Neural cell (in vitro differentiated cells): ENCODE data around the gene PFN3.

Experiments used
- EZH2 ChIP-seq: fragments of 200-600, 300-800 bp; shearing (Covaris generic), sonication (generic); IDR thresholded peaks from 2 replicates; pipeline ENCODE4 v1.6.1; 2014; ENCODE audit warnings: antibody characterized with exemption, low read length, borderline replicate concordance, mild to moderate bottlenecking; ENCODE audit not compliant: insufficient read depth, poor library complexity, severe bottlenecking
- MXI1 ChIP-seq: fragments of 450-650 bp; conservative IDR thresholded peaks from 2 replicates; pipeline ENCODE4 v1.6.1; 2014; ENCODE audit warnings: antibody characterized with exemption, mild to moderate bottlenecking; ENCODE audit not compliant: poor library complexity, severe bottlenecking
- RAD21 ChIP-seq: fragments of 450-650 bp; conservative IDR thresholded peaks from 2 replicates; pipeline ENCODE4 v1.6.1; 2014; ENCODE audit warnings: antibody characterized with exemption, mild to moderate bottlenecking, moderate library complexity
- TF ChIP-seq, protein P1 (sequence below): fragments of 450-650 bp; IDR thresholded peaks from 2 replicates; pipeline ENCODE4 v1.5.1; 2014; ENCODE audit warnings: antibody characterized with exemption, mild to moderate bottlenecking, moderate library complexity; ENCODE audit not compliant: poor library complexity, severe bottlenecking

- TF ChIP-seq, protein P1, sequence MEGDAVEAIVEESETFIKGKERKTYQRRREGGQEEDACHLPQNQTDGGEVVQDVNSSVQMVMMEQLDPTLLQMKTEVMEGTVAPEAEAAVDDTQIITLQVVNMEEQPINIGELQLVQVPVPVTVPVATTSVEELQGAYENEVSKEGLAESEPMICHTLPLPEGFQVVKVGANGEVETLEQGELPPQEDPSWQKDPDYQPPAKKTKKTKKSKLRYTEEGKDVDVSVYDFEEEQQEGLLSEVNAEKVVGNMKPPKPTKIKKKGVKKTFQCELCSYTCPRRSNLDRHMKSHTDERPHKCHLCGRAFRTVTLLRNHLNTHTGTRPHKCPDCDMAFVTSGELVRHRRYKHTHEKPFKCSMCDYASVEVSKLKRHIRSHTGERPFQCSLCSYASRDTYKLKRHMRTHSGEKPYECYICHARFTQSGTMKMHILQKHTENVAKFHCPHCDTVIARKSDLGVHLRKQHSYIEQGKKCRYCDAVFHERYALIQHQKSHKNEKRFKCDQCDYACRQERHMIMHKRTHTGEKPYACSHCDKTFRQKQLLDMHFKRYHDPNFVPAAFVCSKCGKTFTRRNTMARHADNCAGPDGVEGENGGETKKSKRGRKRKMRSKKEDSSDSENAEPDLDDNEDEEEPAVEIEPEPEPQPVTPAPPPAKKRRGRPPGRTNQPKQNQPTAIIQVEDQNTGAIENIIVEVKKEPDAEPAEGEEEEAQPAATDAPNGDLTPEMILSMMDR, result no peak
- TF ChIP-seq EZH2 (no peak), MXI1 (no peak), RAD21 (no peak)
Observed at GRCh38 chr5:177431317-177432142, 31.1 kb upstream of the PFN3 start.
